ENCODE results near the gene PKN1. TPM values are rescaled to one million over a fixed set of nuclear protein-coding genes. Genes with fewer than 3 reads are reported as not detected.

Gene PKN1
- 10 to 100 TPM; 85.7 to 93.9 TPM for total RNA-seq

GRCh38 chr19:14432791-14433553, at the start of gene PKN1:
TSS of gene PKN1 (plus strand) at chr19:14433306. CDS start at chr19:14433522, 216 bp downstream.

GRCh38 chr19:14419106-14419813, 13.8 kb upstream of the PKN1 start, which contains the start of gene DDX39A:
TSS of gene DDX39A (minus strand) at chr19:14419341. CDS start at chr19:14413220, 6,121 bp downstream.

GRCh38 chr19:14475251-14476073, 42.4 kb downstream of the PKN1 start, which contains the start of gene PTGER1:
TSS of gene PTGER1 (minus strand) at chr19:14475354. CDS start at chr19:14474320, 1,034 bp downstream.

GRCh38 chr19:14496029-14496833, 63.1 kb downstream of the PKN1 start, which contains the start of gene GIPC1:
TSS of gene GIPC1 (minus strand) at chr19:14496127. CDS start at chr19:14482976, 13,151 bp downstream.

GRCh38 chr19:14517840-14518505, 84.9 kb downstream of the PKN1 start, which contains the start of gene DNAJB1:
TSS of gene DNAJB1 (minus strand) at chr19:14518397. CDS start at chr19:14518349, 48 bp downstream.

Small RNA genes lying within 50 kb of the gene (small RNA-seq; reads per million reads assigned to genes)
- 0 reads per million in 2 donors for gene SNRPGP15

Other genes starting within 250 kb of the PKN1 start
- 1 to 10 TPM; 2.7 to 5.2 TPM for gene ADGRL1, start 227.1 kb upstream of the PKN1 start, total RNA-seq
- 10 to 100 TPM; 20.0 to 36.0 TPM for gene ADGRE5, start 51.9 kb upstream of the PKN1 start, total RNA-seq
- 100 to 1,000 TPM in 1 of 2 donors, 10 to 100 TPM in 1; 95.3 to 170 TPM for gene DDX39A, start 14.0 kb upstream of the PKN1 start, total RNA-seq
- gene PTGER1, start 42.0 kb downstream of the PKN1 start, total RNA-seq = under 1 TPM in 1 of 2 donors, not detected in 1; 0.33 TPM
- gene GIPC1, start 62.8 kb downstream of the PKN1 start, total RNA-seq = 100 to 1,000 TPM; 151 to 208 TPM
- gene DNAJB1, start 85.1 kb downstream of the PKN1 start, total RNA-seq = 100 to 1,000 TPM in 1 of 2 donors, 10 to 100 TPM in 1; 84.0 to 131 TPM
- 10 to 100 TPM; 77.6 to 78.5 TPM for gene TECR, start 96.3 kb downstream of the PKN1 start, total RNA-seq
- gene NDUFB7, start 138.8 kb downstream of the PKN1 start, total RNA-seq = 100 to 1,000 TPM; 273 to 333 TPM
- gene CLEC17A, start 149.8 kb downstream of the PKN1 start, total RNA-seq = under 1 TPM; under 0.01 to 0.34 TPM
- gene ADGRE3, start 241.5 kb downstream of the PKN1 start, total RNA-seq = not detected

Data from melanocyte of skin (primary cell).